ENCODE results near the gene MMP14.

MMP14 gene

DNA sequence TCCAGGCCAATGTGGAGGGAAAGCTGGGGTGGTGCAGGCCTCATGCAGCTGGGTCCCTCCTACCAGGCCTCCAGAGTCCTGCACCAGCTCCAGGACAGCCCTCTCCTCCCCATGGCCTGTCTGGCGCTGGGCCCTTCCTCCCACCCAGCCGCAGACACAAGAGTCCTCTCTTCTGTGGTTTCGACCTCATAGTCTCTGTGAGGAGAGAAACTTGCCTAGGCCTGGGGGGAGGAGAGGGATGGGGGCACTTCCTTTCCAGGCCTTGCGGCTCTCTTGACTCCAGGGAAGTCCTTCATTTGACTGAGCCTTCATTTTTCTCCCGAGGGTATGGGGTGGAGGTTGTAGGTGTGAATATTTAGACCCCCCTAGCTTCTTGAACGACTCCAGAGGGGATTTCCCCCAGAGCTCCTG is 2.3 kb downstream of the MMP14 start:
- TF ChIP-seq TAF1 (IDR thresholded peaks at IDR 0.05; ENCODE audit: borderline replicate concordance, insufficient read depth, low read length) (no peak), POLR2AphosphoS5 (IDR thresholded peaks at IDR 0.05; ENCODE audit: low read depth, low read length) (no peak), FOXP2 (optimal IDR thresholded peaks at IDR 0.05; ENCODE audit: borderline replicate concordance, extremely low read depth, extremely low read length, insufficient read depth) (no peak), REST (IDR thresholded peaks at IDR 0.05; ENCODE audit: insufficient read depth in 1 of 2, low read depth in 2 of 2, low read length in 2 of 2) (no peak), SIN3A (IDR thresholded peaks at IDR 0.05; ENCODE audit: borderline replicate concordance, insufficient read depth, low read length) (no peak)

- TF ChIP-seq TAF1 (IDR thresholded peaks at IDR 0.05; ENCODE audit: borderline replicate concordance, insufficient read depth, low read length): no peak
- TF ChIP-seq FOXP2 (optimal IDR thresholded peaks at IDR 0.05; ENCODE audit: borderline replicate concordance, extremely low read depth, extremely low read length, insufficient read depth): no peak
- TF ChIP-seq POLR2AphosphoS5 (IDR thresholded peaks at IDR 0.05; ENCODE audit: low read depth, low read length): no peak
- no peak for TF ChIP-seq SIN3A (IDR thresholded peaks at IDR 0.05; ENCODE audit: borderline replicate concordance, insufficient read depth, low read length)
- TF ChIP-seq REST (IDR thresholded peaks at IDR 0.05; ENCODE audit: insufficient read depth in 1 of 2, low read depth in 2 of 2, low read length in 2 of 2): no peak
These were observed 2.9 kb downstream of the MMP14 start for GRCh38 chr14:22839159-22839779.

DNA sequence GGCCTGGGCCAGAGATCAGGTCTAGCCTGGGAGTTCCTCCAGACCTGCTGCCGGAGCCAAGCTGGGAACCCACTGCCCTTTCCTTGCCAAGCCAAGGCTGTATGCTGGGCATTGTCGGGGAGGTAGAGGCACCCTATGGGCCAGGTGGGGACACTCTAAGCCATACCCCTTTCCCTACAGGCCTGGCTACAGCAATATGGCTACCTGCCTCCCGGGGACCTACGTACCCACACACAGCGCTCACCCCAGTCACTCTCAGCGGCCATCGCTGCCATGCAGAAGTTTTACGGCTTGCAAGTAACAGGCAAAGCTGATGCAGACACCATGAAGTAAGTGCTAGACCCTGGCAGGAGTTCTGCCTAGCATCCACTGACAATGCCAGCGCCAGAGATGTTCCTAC is 4.9 kb downstream of the MMP14 start:
- TF ChIP-seq TAF1 (IDR thresholded peaks at IDR 0.05; ENCODE audit: borderline replicate concordance, insufficient read depth, low read length): no peak
- no peak for TF ChIP-seq REST (IDR thresholded peaks at IDR 0.05; ENCODE audit: insufficient read depth in 1 of 2, low read depth in 2 of 2, low read length in 2 of 2)
- no peak for TF ChIP-seq POLR2AphosphoS5 (IDR thresholded peaks at IDR 0.05; ENCODE audit: low read depth, low read length)
- no peak for TF ChIP-seq FOXP2 (optimal IDR thresholded peaks at IDR 0.05; ENCODE audit: borderline replicate concordance, extremely low read depth, extremely low read length, insufficient read depth)
- TF ChIP-seq SIN3A (IDR thresholded peaks at IDR 0.05; ENCODE audit: borderline replicate concordance, insufficient read depth, low read length): no peak

- TF ChIP-seq SIN3A (IDR thresholded peaks at IDR 0.05; ENCODE audit: borderline replicate concordance, insufficient read depth, low read length) (no peak), REST (IDR thresholded peaks at IDR 0.05; ENCODE audit: insufficient read depth in 1 of 2, low read depth in 2 of 2, low read length in 2 of 2) (no peak), POLR2AphosphoS5 (IDR thresholded peaks at IDR 0.05; ENCODE audit: low read depth, low read length) (no peak), TAF1 (IDR thresholded peaks at IDR 0.05; ENCODE audit: borderline replicate concordance, insufficient read depth, low read length) (no peak), FOXP2 (optimal IDR thresholded peaks at IDR 0.05; ENCODE audit: borderline replicate concordance, extremely low read depth, extremely low read length, insufficient read depth) (no peak)
These were observed 5.4 kb downstream of the MMP14 start for GRCh38 chr14:22841769-22842168.

Data from PFSK-1 (cell line).